ENCODE data around the gene CTAGE8.
"Not testable (repeated sequence)": the region's sequence is repeated elsewhere in the genome, so short reads cannot be mapped to it uniquely, and the experiment has no call there.

Gene CTAGE8, protein sequence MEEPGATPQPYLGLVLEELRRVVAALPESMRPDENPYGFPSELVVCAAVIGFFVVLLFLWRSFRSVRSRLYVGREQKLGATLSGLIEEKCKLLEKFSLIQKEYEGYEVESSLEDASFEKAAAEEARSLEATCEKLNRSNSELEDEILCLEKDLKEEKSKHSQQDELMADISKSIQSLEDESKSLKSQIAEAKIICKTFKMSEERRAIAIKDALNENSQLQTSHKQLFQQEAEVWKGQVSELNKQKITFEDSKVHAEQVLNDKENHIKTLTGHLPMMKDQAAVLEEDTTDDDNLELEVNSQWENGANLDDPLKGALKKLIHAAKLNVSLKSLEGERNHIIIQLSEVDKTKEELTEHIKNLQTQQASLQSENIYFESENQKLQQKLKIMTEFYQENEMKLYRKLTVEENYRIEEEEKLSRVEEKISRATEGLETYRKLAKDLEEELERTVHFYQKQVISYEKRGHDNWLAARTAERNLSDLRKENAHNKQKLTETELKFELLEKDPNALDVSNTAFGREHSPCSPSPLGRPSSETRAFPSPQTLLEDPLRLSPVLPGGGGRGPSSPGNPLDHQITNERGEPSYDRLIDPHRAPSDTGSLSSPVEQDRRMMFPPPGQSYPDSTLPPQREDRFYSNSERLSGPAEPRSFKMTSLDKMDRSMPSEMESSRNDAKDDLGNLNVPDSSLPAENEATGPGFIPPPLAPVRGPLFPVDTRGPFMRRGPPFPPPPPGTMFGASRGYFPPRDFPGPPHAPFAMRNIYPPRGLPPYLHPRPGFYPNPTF

DNA sequence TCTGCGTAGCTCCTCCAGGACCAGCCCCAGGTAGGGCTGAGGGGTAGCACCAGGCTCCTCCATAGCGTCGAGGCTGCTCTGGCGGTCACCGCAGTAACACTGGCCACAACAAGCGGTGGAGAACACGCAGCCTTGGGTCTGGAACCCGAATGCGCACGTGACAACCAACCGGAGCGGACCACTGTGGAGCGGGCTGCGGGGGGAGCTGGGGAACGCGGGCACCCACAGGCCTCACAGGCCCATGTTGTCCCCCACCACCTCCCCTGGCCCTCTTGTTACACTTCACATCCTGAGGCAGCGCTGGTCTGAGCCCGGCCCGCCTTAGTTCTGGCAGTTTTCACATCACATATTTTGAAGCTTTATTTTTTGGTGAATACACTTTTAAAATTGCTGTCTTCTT, at the start of gene CTAGE8:
TSS of gene CTAGE8 (minus strand) at position 101 of the 400 bp plus-strand sequence. CDS start at position 63, 38 bp downstream.
- DNase-seq (ENCODE audit: low read depth): not testable (repeated sequence)

DNA sequence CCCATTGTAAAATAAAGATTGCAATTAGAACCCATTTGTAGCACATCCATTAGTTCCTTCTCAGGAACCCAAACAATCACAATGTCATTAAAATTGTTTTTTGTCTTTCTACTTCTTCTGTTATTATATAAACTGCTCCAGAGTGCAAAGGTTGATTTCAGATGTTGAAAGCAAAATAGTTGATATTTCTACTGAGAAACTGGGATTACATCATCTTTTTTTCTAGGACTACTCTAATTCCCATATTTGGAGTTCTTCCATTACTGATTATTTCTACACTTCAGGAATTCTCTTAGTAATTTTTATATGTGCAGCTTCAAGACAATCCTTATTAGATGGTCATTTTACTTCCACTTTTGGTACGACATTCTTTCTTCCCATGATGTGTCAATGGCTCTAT, 48.4 kb upstream of the CTAGE8 start:
- not testable (repeated sequence) for DNase-seq (ENCODE audit: low read depth)

GRCh38 chr7:144311872-144312469, 42.9 kb upstream of the CTAGE8 start, which contains the start of gene OR2A1:
OR2A1 (plus strand) TSS chr7:144312419; CDS start chr7:144318125, 5,706 bp downstream.
- DNase-seq (ENCODE audit: low read depth): not testable (repeated sequence)

DNA sequence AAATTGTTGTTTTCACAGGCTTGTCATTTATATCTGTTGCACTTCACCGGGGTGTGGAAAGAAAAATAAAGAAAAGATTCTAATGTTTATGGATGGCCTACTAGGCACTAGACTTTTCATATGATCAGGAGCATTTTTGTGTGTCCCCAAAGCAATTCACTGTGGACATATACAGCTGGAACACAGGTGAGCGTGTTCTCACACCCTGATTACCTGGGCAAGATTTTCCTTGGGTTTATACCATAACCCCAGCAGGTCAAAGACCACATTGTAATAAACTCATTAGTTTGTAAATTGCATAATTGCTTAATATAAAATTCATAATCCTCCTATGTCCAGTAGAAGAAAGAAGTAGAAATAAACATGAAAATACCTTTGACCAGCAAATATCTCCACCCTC, 42.1 kb upstream of the CTAGE8 start:
- not testable (repeated sequence) for DNase-seq (ENCODE audit: low read depth)

DNA sequence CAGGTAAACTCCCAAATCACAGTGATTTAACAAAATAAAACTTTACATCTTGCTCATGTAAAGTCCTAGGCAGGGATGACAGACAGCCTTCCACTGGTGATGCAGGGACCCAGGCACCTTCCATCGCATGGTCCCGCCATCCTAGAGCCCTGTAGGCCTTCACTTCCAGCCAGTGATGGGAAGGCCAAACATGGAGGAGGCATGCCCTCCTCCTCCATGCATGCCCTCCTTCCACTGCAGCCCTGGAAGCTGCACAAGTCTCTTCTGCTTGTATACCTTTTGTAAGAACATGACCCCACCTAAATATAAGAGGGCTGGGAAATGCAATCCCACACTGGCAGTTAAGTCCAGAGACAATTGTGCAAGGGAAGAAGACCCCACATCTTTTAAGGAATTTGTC, 40.6 kb upstream of the CTAGE8 start:
- DNase-seq (ENCODE audit: low read depth): not testable (repeated sequence)

DNA sequence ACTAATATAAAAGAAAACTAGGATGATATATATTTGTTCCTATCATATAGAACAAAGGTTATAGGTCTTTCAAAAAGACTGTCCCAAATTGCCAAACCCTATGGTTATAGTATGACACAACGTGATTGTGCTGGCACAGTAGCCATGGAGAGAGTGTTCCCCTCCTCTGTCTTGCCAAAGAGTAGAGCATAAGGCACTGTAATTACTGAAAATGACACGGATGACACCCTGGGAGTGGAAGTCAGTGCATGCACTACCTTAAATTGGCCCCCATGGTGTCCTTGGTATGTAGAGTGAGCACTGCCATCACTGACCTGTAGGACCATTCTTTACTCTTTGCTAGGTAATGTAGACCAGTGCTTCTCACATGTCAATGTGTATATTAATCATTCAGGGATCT, 36.1 kb upstream of the CTAGE8 start:
- DNase-seq (ENCODE audit: low read depth): not testable (repeated sequence)

DNA sequence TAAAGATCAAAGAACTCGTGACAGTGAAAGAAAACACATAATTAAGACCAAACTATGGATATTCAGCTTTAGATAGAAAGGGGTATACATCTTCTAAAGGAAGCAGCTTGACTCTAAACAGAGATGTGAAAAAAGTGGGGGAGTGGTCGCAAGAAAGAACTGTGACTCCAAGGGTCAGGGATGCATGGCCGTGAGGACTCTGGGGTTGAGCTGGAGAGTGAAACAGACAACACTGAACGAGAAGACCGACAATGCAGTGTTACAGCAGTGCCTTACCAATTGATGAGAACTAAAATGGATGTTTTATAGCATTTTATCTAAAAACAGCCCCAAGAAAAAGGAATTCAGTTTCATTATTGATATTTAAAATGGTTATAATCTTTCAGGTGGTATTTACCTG, 34.5 kb upstream of the CTAGE8 start:
- DNase-seq (ENCODE audit: low read depth): not testable (repeated sequence)

- not testable (repeated sequence) for DNase-seq (ENCODE audit: low read depth)
Measured at GRCh38 chr7:144302578-144303303, 33.7 kb upstream of the CTAGE8 start.

GRCh38 chr7:144293794-144294499, 24.9 kb upstream of the CTAGE8 start:
- DNase-seq (ENCODE audit: low read depth): not testable (repeated sequence)

DNA sequence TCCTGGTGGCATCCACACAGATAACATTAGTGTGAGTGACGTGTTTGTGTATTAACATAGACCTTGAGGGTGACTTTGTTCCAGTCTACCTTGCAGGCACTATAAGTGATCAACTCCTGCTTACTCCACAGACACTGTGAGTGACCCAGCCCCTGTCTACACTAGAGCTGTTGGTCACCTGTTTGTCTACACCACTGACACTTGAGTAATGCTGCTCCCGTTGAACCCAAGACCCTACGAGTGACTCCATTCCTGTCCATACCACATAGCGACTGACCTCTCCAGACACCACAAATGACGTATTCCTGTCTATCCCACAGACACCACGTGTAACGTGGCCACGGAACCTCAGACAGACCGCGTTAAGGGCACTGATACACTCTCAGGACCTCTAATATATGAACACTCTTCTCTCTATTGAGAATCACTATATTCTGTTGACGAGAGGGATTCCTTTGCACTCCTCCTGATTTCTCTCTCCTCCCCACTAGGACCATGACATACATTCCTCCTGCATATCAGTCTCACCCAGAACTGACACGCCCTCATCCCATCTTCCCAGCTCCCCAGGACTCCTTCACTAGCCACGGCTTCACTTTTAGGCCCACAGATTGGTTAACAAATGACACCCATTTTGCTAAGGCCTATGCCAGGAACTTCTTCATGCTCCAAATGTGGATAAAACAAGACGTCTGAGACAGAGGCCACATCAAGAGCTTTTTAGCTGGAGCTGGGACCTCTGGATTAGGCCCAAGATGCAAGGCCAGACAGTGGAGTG, 23.5 kb upstream of the CTAGE8 start:
- not testable (repeated sequence) for DNase-seq (ENCODE audit: low read depth)

DNA sequence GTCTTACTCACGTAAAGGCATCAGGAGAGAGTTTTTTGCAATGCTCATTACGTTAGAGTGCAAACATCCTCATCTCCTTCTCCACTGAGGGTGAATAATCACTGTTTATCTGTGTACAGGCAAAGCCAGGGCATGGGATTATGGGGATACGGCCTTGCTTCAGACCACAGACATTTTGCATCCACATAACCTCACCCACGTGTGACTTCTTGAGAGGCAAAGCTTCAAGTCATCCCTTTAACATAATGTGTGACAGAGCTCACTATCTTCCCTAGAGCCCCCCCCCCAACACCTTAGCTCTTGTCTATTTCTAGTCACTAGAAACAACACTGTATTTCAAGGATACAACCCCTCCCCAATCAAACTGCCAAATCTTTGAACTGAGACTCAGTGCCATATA, 22.5 kb upstream of the CTAGE8 start:
- not testable (repeated sequence) for DNase-seq (ENCODE audit: low read depth)

DNA sequence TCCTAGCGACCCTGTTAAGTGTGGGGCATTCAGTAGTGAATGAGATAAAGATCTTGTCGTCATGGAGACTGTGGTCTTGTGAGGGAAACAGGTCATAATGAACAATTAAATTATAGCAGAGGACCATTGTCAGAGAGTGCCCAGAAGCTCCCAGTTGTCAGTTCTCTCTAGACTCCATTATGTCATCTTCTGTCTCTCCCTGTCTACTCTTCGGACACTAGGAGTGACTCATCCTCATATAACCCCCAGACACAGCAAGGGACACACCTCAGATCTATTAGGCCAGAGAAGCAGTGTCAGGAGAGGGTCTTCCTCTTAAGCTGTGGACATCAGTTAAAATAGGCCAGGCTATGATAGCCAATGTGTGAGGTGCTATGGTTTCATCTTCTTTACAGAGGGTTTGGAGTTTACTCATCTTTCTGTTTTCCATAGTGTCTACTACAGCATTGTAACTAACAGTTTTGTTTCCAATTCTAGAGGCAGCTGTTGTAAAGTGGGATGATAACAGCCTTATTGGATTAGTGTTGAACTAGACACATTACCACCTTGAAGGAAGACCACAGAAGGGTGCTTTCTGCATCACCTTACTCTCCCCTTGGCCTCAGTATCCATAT, 18.2 kb upstream of the CTAGE8 start:
- DNase-seq (ENCODE audit: low read depth): not testable (repeated sequence)

GRCh38 chr7:144283716-144284115, 14.6 kb upstream of the CTAGE8 start:
- DNase-seq (ENCODE audit: low read depth): not testable (repeated sequence)

DNA sequence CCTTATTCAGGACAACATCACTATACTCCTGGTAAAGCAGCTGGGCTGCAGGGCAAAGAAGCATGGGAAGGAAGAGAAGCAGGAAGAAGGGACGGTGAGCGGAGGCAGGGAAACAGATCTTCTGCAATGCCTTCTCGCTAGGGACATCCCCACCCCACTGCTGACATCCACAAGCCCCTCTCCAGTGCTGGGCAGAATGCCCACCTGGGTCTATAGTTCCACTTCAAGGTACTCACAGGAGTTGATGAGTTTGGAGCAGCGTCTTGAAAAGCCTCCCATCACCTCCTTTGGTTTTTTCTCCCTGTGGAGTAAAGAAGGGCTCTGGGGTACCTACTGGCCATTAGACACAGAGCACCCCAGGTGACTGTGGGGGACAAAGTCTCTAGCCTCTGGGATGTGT, 13.4 kb upstream of the CTAGE8 start:
- DNase-seq (ENCODE audit: low read depth): not testable (repeated sequence)

DNA sequence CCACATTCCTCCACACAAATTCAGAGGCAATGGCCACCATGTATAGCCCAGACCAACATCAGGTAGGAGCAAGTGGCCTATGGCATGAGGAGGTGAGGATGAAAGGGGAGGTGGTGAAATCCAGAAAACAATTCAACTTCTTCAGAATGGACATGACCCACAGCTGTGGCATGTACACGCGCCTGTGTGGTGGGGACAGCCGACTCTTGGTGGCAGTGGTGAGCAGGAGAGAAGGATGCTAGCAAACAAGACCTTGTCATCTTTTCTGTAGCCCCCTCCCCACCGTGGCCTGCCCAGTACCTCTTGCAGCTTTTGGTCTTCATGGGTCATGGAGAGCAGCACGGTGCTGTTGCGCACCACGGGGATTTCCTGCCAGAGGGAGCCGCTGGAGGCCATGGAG, 12.9 kb upstream of the CTAGE8 start:
- DNase-seq (ENCODE audit: low read depth): not testable (repeated sequence)

DNA sequence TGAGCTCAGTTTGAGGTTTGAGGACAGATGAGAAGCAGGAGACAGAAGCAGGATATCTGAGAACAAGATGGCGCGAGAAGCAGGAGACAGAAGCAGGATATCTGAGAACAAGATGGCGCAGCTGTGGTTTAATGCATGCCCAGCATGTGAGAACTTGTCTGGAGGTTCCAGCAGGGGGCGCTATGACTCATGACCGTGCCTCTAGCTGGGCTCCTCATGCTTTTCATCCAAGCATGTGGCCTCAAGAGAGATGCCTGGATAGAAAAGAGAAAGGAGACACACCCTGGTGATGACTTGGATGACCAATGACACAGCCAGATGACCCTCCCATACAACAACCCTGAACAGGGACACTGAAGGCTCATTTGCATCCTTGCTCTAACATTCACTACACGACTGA, 10.9 kb upstream of the CTAGE8 start:
- not testable (repeated sequence) for DNase-seq (ENCODE audit: low read depth)

DNA sequence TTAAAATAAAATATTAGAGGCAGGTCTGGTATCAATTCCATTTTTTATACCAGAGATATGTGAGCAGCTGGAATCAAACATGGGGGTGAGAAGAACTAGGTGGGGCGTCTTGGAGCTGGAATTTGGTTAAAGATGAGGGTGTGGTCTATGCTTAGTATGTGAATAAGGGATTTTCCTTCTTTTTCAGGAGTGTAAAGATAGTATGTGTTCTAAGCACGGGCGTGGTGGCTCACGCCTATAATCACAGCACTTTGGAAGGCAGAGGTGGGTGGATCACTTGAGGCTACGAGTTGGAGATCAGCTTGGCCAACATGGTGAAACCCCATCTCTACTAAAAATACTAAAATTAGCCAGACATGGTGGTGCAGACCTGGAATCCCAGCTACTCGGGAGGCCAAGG, 6.2 kb upstream of the CTAGE8 start:
- DNase-seq (ENCODE audit: low read depth): not testable (repeated sequence)

GRCh38 chr7:144264692-144265091, 4.4 kb downstream of the CTAGE8 start, which contains the start of gene OR2A7:
OR2A7 (minus strand) TSS chr7:144264792; CDS start chr7:144259628, 5,164 bp downstream.
- not testable (repeated sequence) for DNase-seq (ENCODE audit: low read depth)

DNA sequence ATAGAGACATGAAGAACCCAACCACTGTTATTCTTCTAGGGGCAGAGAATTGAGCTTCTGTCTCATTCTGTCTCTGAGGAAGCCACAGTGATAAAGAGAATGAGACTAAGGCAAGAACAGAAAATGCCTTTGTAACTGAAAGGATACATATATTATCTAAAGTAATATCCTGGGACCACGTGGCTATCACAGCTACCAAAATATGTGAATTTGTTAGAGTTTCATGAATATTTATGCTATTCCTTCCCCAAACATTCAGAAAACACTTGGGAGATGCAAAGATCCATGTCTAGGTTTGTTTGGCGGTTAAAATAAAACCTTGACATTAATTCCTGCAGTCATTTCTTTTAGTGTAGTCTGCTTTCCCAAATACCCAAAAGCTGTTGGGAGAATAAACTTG, 7.0 kb downstream of the CTAGE8 start:
- DNase-seq (ENCODE audit: low read depth): not testable (repeated sequence)

DNA sequence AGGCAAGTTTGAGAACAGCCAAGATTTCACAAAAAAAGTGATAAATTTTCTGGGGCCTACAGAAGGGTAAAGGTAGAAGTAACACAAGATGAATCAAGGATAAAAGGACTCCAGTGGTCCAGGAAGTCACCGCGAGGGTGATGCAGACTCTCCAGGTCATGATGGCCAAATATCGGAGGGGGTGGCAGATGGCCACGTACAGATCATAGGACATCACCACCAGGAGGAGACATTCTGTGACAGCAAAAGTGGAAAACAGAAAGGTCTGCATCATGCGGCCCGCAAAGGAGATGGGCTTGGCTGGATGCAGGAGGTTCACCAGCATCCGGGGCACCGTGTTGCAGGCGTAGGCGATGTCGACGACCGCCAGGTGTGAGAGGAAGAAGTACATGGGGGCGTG, 10.0 kb downstream of the CTAGE8 start:
- not testable (repeated sequence) for DNase-seq (ENCODE audit: low read depth)
